ENCODE measurements around the gene PIP4K2A. TPM values are rescaled to one million over a fixed set of nuclear protein-coding genes. Genes with fewer than 3 reads are reported as not detected.
"Not testable (repeated sequence)": the region's sequence is repeated elsewhere in the genome, so short reads cannot be mapped to it uniquely, and the experiment has no call there.

Gene PIP4K2A
- total RNA-seq, 4 donors from 2014 or later, result 7.4 to 60.3 (median 9.9) TPM

DNA sequence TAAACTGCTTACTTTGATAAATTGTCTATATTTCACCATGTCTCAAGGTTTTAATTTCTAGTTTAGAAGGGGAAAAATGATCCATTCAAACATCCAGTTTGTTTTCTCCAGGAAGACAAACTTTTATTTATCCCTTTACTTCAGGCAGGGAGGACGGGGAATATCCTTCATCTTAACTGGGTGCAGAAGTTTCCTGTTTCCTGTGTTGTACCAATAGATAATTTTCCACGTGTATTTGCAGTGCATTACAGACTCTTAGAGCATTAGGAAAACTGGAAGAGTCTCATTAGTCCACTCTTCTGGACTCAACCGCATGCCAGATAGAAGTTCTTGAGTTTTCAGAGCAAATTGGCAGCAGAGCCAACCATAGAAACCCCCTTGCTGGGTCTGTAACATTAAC lies 39.4 kb upstream of the PIP4K2A start:
- Histone ChIP-seq H3K4me1 (peaks cover 5% of the 10 kb centered on the region), H3K27ac (no peak overlapping the region), H3K4me3 (no peak overlapping the region), H3K27me3 (no peaks in the 10 kb centered on the region), H3K36me3 (no peaks in the 10 kb centered on the region), H3K9me3 (no peaks in the 10 kb centered on the region)
- no peak for DNase-seq (ENCODE audit: low spot score in 2 of 2)
- TF ChIP-seq POLR2A (IDR thresholded peaks at IDR 0.05), result no peak
- TF ChIP-seq EP300 (IDR thresholded peaks at IDR 0.05), result no peak
- TF ChIP-seq POLR2AphosphoS5 (IDR thresholded peaks at IDR 0.05), result no peak
- WGBS, result 52% methylated on average over 3 of the region's 3 CpGs

DNA sequence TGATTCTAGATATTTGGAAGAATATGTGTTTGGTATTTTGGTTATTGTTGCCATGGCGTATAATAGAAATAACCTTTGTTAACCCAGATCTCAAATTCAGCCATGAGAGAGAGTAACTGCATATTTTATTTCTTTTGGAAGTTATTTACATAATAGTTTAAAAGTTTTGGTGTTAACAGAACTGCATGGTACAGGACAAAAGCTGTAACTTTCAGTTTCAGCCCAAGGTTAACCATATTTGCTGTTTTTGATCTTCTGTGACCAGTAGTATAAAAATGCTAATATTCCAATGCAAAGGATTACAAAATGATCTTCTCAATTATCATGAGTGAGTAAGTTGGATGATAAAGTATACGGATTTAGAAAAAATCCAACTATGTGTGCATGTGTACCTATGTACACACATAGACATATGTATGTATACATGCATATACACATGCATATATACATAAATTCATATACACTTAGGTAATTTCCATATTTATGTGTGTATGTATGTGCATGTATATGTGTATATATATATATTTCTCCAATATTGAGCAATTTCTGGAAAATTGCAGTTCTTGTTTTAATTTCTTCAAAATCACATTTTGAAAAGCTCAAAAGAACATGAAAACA lies 38.0 kb upstream of the PIP4K2A start:
- 78% methylated on average over 2 of the region's 2 CpGs for whole genome bisulfite sequencing
- Histone ChIP-seq H3K27me3 (no peaks in the 10 kb centered on the region), H3K9me3 (no peaks in the 10 kb centered on the region), H3K4me3 (no peak overlapping the region), H3K36me3 (no peaks in the 10 kb centered on the region), H3K27ac (no peak overlapping the region), H3K4me1 (peaks cover 5% of the 10 kb centered on the region)
- no peak for TF ChIP-seq POLR2AphosphoS5 (IDR thresholded peaks at IDR 0.05)
- TF ChIP-seq EP300 (IDR thresholded peaks at IDR 0.05), result no peak
- no peak for TF ChIP-seq POLR2A (IDR thresholded peaks at IDR 0.05)
- TF ChIP-seq, protein P1, sequence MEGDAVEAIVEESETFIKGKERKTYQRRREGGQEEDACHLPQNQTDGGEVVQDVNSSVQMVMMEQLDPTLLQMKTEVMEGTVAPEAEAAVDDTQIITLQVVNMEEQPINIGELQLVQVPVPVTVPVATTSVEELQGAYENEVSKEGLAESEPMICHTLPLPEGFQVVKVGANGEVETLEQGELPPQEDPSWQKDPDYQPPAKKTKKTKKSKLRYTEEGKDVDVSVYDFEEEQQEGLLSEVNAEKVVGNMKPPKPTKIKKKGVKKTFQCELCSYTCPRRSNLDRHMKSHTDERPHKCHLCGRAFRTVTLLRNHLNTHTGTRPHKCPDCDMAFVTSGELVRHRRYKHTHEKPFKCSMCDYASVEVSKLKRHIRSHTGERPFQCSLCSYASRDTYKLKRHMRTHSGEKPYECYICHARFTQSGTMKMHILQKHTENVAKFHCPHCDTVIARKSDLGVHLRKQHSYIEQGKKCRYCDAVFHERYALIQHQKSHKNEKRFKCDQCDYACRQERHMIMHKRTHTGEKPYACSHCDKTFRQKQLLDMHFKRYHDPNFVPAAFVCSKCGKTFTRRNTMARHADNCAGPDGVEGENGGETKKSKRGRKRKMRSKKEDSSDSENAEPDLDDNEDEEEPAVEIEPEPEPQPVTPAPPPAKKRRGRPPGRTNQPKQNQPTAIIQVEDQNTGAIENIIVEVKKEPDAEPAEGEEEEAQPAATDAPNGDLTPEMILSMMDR (IDR thresholded peaks at IDR 0.05), result no peak
- DNase-seq (ENCODE audit: low spot score in 2 of 2), result no peak

DNA sequence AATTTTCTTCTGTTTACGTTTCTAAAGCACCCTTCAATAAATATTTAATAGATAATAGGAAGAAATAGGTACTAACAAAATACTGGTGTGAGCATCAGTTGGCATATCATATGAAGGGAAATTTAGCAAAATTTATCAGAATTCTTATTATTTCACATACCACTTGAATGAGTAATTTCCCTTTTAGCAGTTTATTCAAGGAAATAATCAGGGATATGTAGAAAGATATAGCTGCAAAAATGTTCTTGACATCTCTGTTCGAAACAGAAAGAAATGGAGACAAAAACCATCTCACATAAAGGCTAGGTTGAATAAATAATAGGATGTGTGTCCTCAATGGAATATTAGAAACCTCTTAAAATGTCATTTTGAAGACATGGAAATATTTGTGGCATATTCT lies 35.8 kb upstream of the PIP4K2A start:
- 92% methylated on average over 2 of the region's 2 CpGs for WGBS
- Histone ChIP-seq H3K4me1 (peaks cover 5% of the 10 kb centered on the region), H3K36me3 (no peaks in the 10 kb centered on the region), H3K4me3 (no peak overlapping the region), H3K27me3 (no peaks in the 10 kb centered on the region), H3K27ac (no peak overlapping the region), H3K9me3 (no peaks in the 10 kb centered on the region)
- TF ChIP-seq POLR2AphosphoS5 (IDR thresholded peaks at IDR 0.05) (no peak), POLR2A (IDR thresholded peaks at IDR 0.05) (no peak), EP300 (IDR thresholded peaks at IDR 0.05) (no peak)
- TF ChIP-seq, protein P1 (IDR thresholded peaks at IDR 0.05), result no peak
- DNase-seq (ENCODE audit: low spot score in 2 of 2), result no peak

DNA sequence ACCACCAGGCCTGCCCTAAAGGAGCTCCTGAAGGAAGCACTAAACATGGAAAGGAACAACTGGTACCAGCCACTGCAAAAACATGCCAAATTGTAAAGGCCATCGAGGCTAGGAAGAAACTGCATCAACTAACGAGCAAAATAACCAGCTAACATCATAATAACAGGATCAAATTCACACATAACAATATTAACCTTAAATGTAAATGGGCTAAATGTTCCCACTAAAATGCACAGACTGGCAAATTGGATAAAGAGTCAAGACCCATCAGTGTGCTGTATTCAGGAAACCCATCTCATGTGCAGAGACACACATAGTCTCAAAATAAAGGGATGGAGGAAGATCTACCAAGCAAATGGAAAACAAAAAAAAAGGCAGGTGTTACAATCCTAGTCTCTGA lies 30.5 kb upstream of the PIP4K2A start:
- H3K36me3 ChIP-seq; H3K4me1 ChIP-seq; H3K4me3 ChIP-seq; H3K9me3 ChIP-seq; H3K27ac ChIP-seq; H3K27me3 ChIP-seq; DNase-seq (ENCODE audit: low spot score in 2 of 2): not testable (repeated sequence)
- 85% methylated on average over 2 of the region's 2 CpGs for whole genome bisulfite sequencing

DNA sequence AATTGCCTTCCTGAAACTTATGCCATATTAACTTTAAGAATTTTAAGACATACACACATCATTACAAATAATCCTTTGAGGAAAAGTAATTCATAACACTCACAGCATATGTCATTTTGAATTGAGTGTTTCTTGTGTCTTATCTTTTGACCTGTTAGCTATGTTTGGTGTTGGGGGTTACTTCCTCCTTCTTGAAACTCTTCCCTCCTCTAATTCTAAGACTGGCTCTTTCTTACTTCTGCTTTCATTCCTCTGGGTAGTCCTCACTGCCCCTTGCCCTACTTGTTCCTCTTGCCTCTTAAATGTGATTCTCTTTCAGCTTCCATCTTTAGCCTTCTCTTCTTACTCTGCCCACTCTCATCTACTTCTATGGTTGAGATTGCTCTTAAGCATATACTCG lies 28.3 kb upstream of the PIP4K2A start:
- no peaks in the 10 kb centered on the region for H3K9me3 ChIP-seq
- no peak for DNase-seq (ENCODE audit: low spot score in 2 of 2)
- H3K36me3 ChIP-seq, result no peaks in the 10 kb centered on the region
- no peak overlapping the region for H3K27ac ChIP-seq
- no peak overlapping the region for H3K4me3 ChIP-seq
- TF ChIP-seq POLR2AphosphoS5 (IDR thresholded peaks at IDR 0.05) (no peak), POLR2A (IDR thresholded peaks at IDR 0.05) (no peak), EP300 (IDR thresholded peaks at IDR 0.05) (no peak)
- TF ChIP-seq, protein P1 (IDR thresholded peaks at IDR 0.05), result no peak
- no peaks in the 10 kb centered on the region for H3K27me3 ChIP-seq
- H3K4me1 ChIP-seq, result no peaks in the 10 kb centered on the region
- WGBS, result 87% methylated on average over 1 of the region's 1 CpG

DNA sequence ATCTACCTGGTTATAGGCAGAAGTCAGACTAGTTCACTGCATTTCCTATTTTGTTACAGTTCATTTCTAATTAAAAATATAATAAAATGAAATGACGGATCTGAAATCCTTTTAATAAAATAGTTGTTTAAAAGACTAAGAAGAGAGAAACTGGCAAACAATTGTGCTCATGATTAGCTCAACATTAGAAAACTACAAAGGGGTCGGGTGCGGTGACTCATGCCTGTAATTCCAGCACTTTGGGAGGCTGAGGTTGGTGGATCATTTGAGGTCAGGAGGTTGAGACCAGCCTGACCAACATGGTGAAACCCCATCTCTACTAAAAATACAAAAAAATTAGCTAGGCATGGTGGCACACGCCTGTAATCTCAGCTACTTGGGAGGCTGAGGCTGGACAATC lies 27.3 kb upstream of the PIP4K2A start:
- H3K36me3 ChIP-seq; DNase-seq (ENCODE audit: low spot score in 2 of 2); H3K4me3 ChIP-seq; H3K27me3 ChIP-seq; H3K9me3 ChIP-seq; H3K4me1 ChIP-seq; H3K27ac ChIP-seq: not testable (repeated sequence)
- 84% methylated on average over 4 of the region's 4 CpGs for WGBS

DNA sequence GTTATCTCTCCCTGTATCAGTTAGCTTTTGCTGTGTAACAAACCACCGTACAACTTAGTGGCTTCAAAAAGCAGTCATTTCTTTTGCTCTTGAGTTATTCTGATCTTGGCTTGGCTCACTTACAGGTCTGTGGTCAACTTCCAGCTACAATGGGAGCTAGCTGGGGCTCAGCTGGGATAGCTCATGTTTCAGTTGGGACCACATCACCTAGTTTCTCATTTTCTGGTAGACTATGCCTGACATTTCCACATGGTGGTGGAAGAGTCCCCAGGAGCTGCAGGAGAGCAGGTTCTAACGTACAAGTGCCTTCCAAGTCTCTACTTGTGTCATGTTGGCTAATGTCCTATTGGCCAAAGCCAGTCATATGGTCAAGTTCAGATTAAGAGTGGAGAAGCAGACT lies 25.8 kb upstream of the PIP4K2A start:
- Histone ChIP-seq H3K9me3 (no peaks in the 10 kb centered on the region), H3K4me3 (no peak overlapping the region), H3K27me3 (no peaks in the 10 kb centered on the region), H3K27ac (no peak overlapping the region), H3K4me1 (no peaks in the 10 kb centered on the region), H3K36me3 (no peaks in the 10 kb centered on the region)
- DNase-seq (ENCODE audit: low spot score in 2 of 2), result no peak
- WGBS, result 73% methylated on average over 2 of the region's 2 CpGs
- TF ChIP-seq POLR2A (IDR thresholded peaks at IDR 0.05) (no peak), EP300 (IDR thresholded peaks at IDR 0.05) (no peak), POLR2AphosphoS5 (IDR thresholded peaks at IDR 0.05) (no peak)
- TF ChIP-seq, protein P1 (IDR thresholded peaks at IDR 0.05), result no peak

Measured in suprapubic skin (tissue), 4 donors.